ENCODE data around the gene ARID1B.

Gene ARID1B

GRCh38 chr6:157094038-157094437 lies 316.9 kb downstream of the ARID1B start:
- H3K27me3 Mint-ChIP-seq = no peaks in the 10 kb centered on the region
- H3K9me3 Mint-ChIP-seq = no peaks in the 10 kb centered on the region
- DNase-seq = no peak
- H3K27ac Mint-ChIP-seq = peak overlapping the region; percentile 35
- H3K36me3 Mint-ChIP-seq (ENCODE audit: low read depth) = peaks cover 42% of the 10 kb centered on the region
- no peak overlapping the region for H3K4me3 Mint-ChIP-seq
- H3K4me1 Mint-ChIP-seq (ENCODE audit: low read depth) = peaks cover 47% of the 10 kb centered on the region

- no peaks in the 10 kb centered on the region for H3K9me3 Mint-ChIP-seq
- peaks cover 56% of the 10 kb centered on the region for H3K4me1 Mint-ChIP-seq (ENCODE audit: low read depth)
- no peak overlapping the region for H3K4me3 Mint-ChIP-seq
- DNase-seq = no peak
- no peaks in the 10 kb centered on the region for H3K27me3 Mint-ChIP-seq
- no peak overlapping the region for H3K27ac Mint-ChIP-seq
- peaks cover 33% of the 10 kb centered on the region for H3K36me3 Mint-ChIP-seq (ENCODE audit: low read depth)
Measured at GRCh38 chr6:157095084-157095483, 317.9 kb downstream of the ARID1B start.

DNA sequence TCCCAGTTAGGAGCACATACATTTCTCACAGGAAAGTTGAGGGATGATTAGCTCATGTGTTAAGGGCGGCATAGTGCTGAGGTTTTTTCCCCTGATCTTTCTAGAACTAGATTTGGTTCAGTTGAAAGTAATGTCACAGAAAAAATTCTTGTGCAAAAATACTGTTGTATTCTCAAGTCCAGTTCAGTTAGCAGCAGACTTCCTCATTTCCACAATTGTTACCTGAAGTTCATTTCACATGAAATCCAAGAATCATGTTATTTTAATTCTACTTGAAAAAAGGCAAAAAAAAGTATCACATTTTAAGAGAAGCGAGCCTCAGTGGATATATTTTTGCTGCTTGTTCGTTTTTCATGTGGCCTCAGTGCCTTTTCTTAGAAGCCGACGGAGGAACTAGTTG lies 318.4 kb downstream of the ARID1B start:
- Mint-ChIP-seq H3K27me3 (no peaks in the 10 kb centered on the region), H3K9me3 (no peaks in the 10 kb centered on the region), H3K36me3 (ENCODE audit: low read depth) (peaks cover 33% of the 10 kb centered on the region), H3K4me1 (ENCODE audit: low read depth) (peaks cover 61% of the 10 kb centered on the region), H3K4me3 (no peak overlapping the region), H3K27ac (no peak overlapping the region)
- DNase-seq = no peak

GRCh38 chr6:157096105-157096504 lies 318.9 kb downstream of the ARID1B start:
- Mint-ChIP-seq H3K27me3 (no peaks in the 10 kb centered on the region), H3K4me1 (ENCODE audit: low read depth) (peaks cover 66% of the 10 kb centered on the region), H3K27ac (no peak overlapping the region), H3K4me3 (no peak overlapping the region), H3K9me3 (no peaks in the 10 kb centered on the region), H3K36me3 (ENCODE audit: low read depth) (peaks cover 34% of the 10 kb centered on the region)
- DNase-seq = no peak

DNA sequence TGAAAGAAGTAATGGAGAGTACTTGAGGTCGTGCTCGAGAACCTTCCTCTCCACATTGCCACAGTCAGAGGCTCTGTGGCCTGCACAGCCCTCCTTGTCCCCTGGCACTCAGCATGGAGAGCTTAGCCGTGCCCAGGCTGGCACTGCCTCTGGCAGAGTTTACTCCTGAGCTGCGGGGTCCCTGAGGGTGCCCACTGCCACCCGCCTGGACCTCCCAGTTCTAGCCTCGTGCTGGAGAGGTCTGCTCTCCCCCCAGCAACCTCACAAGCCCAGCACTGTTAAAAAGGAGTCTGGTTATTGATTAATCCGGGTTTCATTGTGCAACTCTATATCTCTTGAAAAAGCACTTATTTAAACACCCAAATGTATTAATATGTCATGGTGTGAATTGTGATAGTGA lies 319.3 kb downstream of the ARID1B start:
- peaks cover 69% of the 10 kb centered on the region for H3K4me1 Mint-ChIP-seq (ENCODE audit: low read depth)
- DNase-seq = no peak
- H3K27ac Mint-ChIP-seq = no peak overlapping the region
- no peaks in the 10 kb centered on the region for H3K9me3 Mint-ChIP-seq
- H3K27me3 Mint-ChIP-seq = no peaks in the 10 kb centered on the region
- H3K4me3 Mint-ChIP-seq = no peak overlapping the region
- H3K36me3 Mint-ChIP-seq (ENCODE audit: low read depth) = peaks cover 35% of the 10 kb centered on the region

GRCh38 chr6:157097255-157097955 lies 320.2 kb downstream of the ARID1B start:
- Mint-ChIP-seq H3K4me3 (no peak overlapping the region), H3K9me3 (no peaks in the 10 kb centered on the region), H3K27me3 (no peaks in the 10 kb centered on the region), H3K36me3 (ENCODE audit: low read depth) (peaks cover 38% of the 10 kb centered on the region), H3K4me1 (ENCODE audit: low read depth) (peaks cover 71% of the 10 kb centered on the region), H3K27ac (peak overlapping the region; percentile 26)
- DNase-seq = no peak

DNA sequence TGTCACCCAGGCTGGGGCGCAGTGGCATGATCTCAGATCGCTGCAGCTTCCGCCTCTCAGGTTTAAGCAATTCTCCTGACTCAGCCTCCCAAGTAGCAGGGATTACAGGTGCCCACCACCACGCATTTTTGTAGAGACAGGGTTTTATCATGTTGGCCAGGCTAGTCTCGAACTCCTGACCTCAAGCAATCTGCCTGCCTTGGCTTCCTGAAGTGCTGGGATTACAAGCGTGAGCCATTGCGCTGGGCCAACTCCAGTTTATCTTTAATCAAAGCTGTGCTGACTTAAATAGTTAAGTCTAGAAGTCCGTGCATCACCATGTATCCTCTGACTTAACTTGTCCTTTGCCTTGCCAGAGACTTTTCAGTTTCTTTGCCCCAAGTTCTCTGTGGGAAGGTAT lies 321.8 kb downstream of the ARID1B start:
- no peak overlapping the region for H3K27ac Mint-ChIP-seq
- H3K36me3 Mint-ChIP-seq (ENCODE audit: low read depth) = peaks cover 40% of the 10 kb centered on the region
- no peak for DNase-seq
- no peak overlapping the region for H3K4me3 Mint-ChIP-seq
- no peaks in the 10 kb centered on the region for H3K27me3 Mint-ChIP-seq
- peaks cover 69% of the 10 kb centered on the region for H3K4me1 Mint-ChIP-seq (ENCODE audit: low read depth)
- no peaks in the 10 kb centered on the region for H3K9me3 Mint-ChIP-seq

DNA sequence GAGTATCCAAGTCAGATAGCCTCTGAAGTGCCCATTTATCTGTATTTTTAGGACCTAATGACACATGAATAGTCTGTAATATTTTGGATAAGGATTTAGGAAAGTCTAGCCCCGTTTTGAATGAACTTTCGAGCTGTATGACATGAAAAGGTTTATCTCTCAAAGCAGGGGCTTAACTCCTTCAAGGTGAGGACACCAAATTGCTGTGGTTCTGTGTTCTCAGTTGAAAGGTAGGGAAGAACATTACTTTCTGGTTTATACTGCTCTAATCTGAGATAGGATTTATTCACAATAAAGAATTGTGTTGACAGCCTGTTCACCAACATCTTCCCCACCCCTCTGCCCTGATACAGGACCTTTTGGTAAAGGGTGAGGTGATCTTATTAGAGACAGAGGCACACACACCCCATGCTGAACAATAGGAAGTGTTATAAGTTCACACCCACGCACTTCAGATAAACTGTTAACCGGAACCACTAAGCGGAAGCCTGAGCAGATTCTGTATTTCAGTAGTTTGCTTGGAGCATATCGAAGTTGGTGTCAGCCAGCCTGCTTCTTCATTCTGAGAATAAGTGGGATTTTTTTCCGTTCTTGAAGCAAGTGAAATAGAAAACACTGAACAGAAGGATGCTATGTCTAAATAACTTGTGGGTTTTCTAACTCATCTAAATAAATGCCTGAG lies 322.9 kb downstream of the ARID1B start:
- Mint-ChIP-seq H3K4me1 (ENCODE audit: low read depth) (peaks cover 68% of the 10 kb centered on the region), H3K27me3 (no peaks in the 10 kb centered on the region), H3K36me3 (ENCODE audit: low read depth) (peaks cover 46% of the 10 kb centered on the region), H3K9me3 (no peaks in the 10 kb centered on the region), H3K4me3 (peak overlapping the region; percentile 26), H3K27ac (peak overlapping the region; percentile 90)
- peak; percentile 43 for DNase-seq

DNA sequence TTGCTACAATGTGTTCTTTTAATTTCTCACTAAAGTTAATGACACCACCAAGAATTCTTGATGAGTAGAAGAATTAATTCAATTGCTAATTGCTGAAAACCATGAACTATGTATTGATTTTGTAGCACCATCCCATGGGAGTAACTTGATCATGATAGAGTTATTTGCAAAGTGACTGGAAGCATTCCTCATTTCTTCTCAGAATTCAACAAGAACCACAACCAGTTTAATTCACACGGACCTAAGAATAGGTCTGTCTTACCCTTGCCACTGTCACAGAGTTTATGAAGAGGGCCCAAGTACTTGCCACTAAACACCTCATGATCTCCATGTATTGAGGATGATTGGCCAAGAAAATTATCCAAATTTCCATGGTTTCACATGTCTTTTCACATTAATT lies 324.0 kb downstream of the ARID1B start:
- Mint-ChIP-seq H3K27ac (peak overlapping the region; percentile 90), H3K36me3 (ENCODE audit: low read depth) (peaks cover 44% of the 10 kb centered on the region), H3K4me3 (no peak overlapping the region), H3K27me3 (no peaks in the 10 kb centered on the region), H3K9me3 (no peaks in the 10 kb centered on the region), H3K4me1 (ENCODE audit: low read depth) (peaks cover 72% of the 10 kb centered on the region)
- DNase-seq = no peak

DNA sequence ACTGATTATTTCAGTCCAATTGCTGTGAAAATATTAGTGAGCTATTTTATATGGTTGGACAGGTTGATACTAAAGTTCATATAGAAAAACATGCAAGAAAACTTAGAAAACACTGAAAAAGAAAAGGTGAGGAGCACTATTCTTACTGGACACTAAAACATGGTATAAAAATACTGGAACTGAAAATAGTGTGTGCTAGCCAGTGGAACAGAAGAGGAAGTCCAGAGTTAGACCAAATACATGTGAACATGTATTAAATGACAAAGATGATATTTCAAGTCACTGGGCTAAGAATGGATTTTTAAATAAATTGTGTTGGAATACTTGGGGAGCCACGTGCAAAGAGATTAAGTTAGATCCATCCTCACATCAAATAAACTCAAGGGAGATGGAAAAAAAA lies 327.6 kb downstream of the ARID1B start:
- peaks cover 80% of the 10 kb centered on the region for H3K4me1 Mint-ChIP-seq (ENCODE audit: low read depth)
- H3K36me3 Mint-ChIP-seq (ENCODE audit: low read depth) = peaks cover 33% of the 10 kb centered on the region
- H3K27me3 Mint-ChIP-seq = no peaks in the 10 kb centered on the region
- no peak for DNase-seq
- H3K9me3 Mint-ChIP-seq = no peaks in the 10 kb centered on the region
- H3K27ac Mint-ChIP-seq = no peak overlapping the region
- H3K4me3 Mint-ChIP-seq = no peak overlapping the region

GRCh38 chr6:157106487-157106886 lies 329.3 kb downstream of the ARID1B start:
- H3K27ac Mint-ChIP-seq = peak overlapping the region; percentile 79

GRCh38 chr6:157107571-157107914 lies 330.4 kb downstream of the ARID1B start:
- Mint-ChIP-seq H3K27ac (peak overlapping the region; percentile 91), H3K4me3 (no peak overlapping the region), H3K9me3 (no peaks in the 10 kb centered on the region), H3K4me1 (ENCODE audit: low read depth) (peaks cover 69% of the 10 kb centered on the region), H3K36me3 (ENCODE audit: low read depth) (peaks cover 41% of the 10 kb centered on the region), H3K27me3 (no peaks in the 10 kb centered on the region)
- no peak for DNase-seq

More at GRCh38 chr6:157106487-157106886, 329.3 kb downstream of the ARID1B start:
- Mint-ChIP-seq H3K9me3 (no peaks in the 10 kb centered on the region), H3K4me1 (ENCODE audit: low read depth) (peaks cover 74% of the 10 kb centered on the region), H3K4me3 (no peak overlapping the region), H3K27me3 (no peaks in the 10 kb centered on the region), H3K36me3 (ENCODE audit: low read depth) (peaks cover 40% of the 10 kb centered on the region)
- DNase-seq = no peak

- Mint-ChIP-seq H3K36me3 (ENCODE audit: low read depth) (peaks cover 38% of the 10 kb centered on the region), H3K4me3 (no peak overlapping the region), H3K4me1 (ENCODE audit: low read depth) (peaks cover 65% of the 10 kb centered on the region), H3K27me3 (no peaks in the 10 kb centered on the region), H3K27ac (peak overlapping the region; percentile 91), H3K9me3 (no peaks in the 10 kb centered on the region)
- DNase-seq = no peak
Measured at GRCh38 chr6:157107915-157108651, 330.9 kb downstream of the ARID1B start.

GRCh38 chr6:157108923-157109322 lies 331.7 kb downstream of the ARID1B start:
- DNase-seq = no peak
- Mint-ChIP-seq H3K27ac (peak overlapping the region; percentile 47), H3K36me3 (ENCODE audit: low read depth) (peaks cover 43% of the 10 kb centered on the region), H3K27me3 (no peaks in the 10 kb centered on the region), H3K9me3 (no peaks in the 10 kb centered on the region), H3K4me3 (no peak overlapping the region), H3K4me1 (ENCODE audit: low read depth) (peaks cover 64% of the 10 kb centered on the region)

GRCh38 chr6:157110607-157111006 lies 333.4 kb downstream of the ARID1B start:
- peaks cover 40% of the 10 kb centered on the region for H3K36me3 Mint-ChIP-seq (ENCODE audit: low read depth)
- peaks cover 55% of the 10 kb centered on the region for H3K4me1 Mint-ChIP-seq (ENCODE audit: low read depth)
- DNase-seq = no peak
- H3K27me3 Mint-ChIP-seq = no peaks in the 10 kb centered on the region
- no peaks in the 10 kb centered on the region for H3K9me3 Mint-ChIP-seq
- H3K4me3 Mint-ChIP-seq = no peak overlapping the region
- peak overlapping the region; percentile 11 for H3K27ac Mint-ChIP-seq

All from activated T-cell treated with anti-CD3 and anti-CD28 coated beads, Interleukin-2, amount 50 U/mL, for 24 hours (primary cell).